ENCODE measurements around the gene TSC22D1. TPM values are rescaled to one million over a fixed set of nuclear protein-coding genes. Genes with fewer than 3 reads are reported as not detected.

The TSC22D1 gene
- total RNA-seq, 4 donors from 2014 or later = 60.0 to 78.8 (median 69.3) TPM

- H3K4me3 ChIP-seq (ENCODE audit: low read depth, poor library complexity, severe bottlenecking) = no peak overlapping the region
- 77 to 80% methylated on average over 7 of the region's 7 CpGs for WGBS, 2 donors
- no peak for TF ChIP-seq CTCF (IDR thresholded peaks at IDR 0.05)
- intact Hi-C loops (cut with DNase I; ENCODE audit: low total_unique reads) = no loop called here
- DNase-seq (ENCODE audit: low spot score in 2 of 2) = no peak
Observed at GRCh38 chr13:44386913-44387556, 189.1 kb downstream of the TSC22D1 start.

GRCh38 chr13:44385847-44386246 lies 190.3 kb downstream of the TSC22D1 start:
- intact Hi-C loops (cut with DNase I; ENCODE audit: low total_unique reads) = no loop called here
- TF ChIP-seq POLR2A (IDR thresholded peaks at IDR 0.05) (no peak), CTCF (IDR thresholded peaks at IDR 0.05) (no peak)
- no peak overlapping the region for H3K4me3 ChIP-seq (ENCODE audit: low read depth, poor library complexity, severe bottlenecking)
- no peak for DNase-seq (ENCODE audit: low spot score in 2 of 2)
- WGBS, 2 donors = 89 to 97% methylated on average over 6 of the region's 6 CpGs

- H3K4me3 ChIP-seq (ENCODE audit: low read depth, poor library complexity, severe bottlenecking) = no peak overlapping the region
- 93 to 98% methylated on average over 3 of the region's 3 CpGs for WGBS, 2 donors
- no peak for DNase-seq (ENCODE audit: low spot score in 2 of 2)
- intact Hi-C loops (cut with DNase I; ENCODE audit: low total_unique reads) = no loop called here
- TF ChIP-seq CTCF (IDR thresholded peaks at IDR 0.05) (no peak), POLR2A (IDR thresholded peaks at IDR 0.05) (no peak)
Observed at GRCh38 chr13:44385401-44385800, 190.7 kb downstream of the TSC22D1 start.

- TF ChIP-seq POLR2A (IDR thresholded peaks at IDR 0.05) (no peak), CTCF (IDR thresholded peaks at IDR 0.05) (no peak)
- WGBS, 2 donors = 92 to 100% methylated on average over 1 of the region's 1 CpG
- intact Hi-C loops (cut with DNase I; ENCODE audit: low total_unique reads) = no loop called here
- DNase-seq (ENCODE audit: low spot score in 2 of 2) = no peak
- H3K4me3 ChIP-seq (ENCODE audit: low read depth, poor library complexity, severe bottlenecking) = no peak overlapping the region
Observed at GRCh38 chr13:44384778-44385177, 191.4 kb downstream of the TSC22D1 start.

- intact Hi-C loops (cut with DNase I; ENCODE audit: low total_unique reads) = no loop called here
- TF ChIP-seq CTCF (IDR thresholded peaks at IDR 0.05) (no peak), POLR2A (IDR thresholded peaks at IDR 0.05) (no peak)
- 61 to 63% methylated on average over 5 of the region's 5 CpGs for WGBS, 2 donors
Observed at GRCh38 chr13:44383945-44384344, 192.2 kb downstream of the TSC22D1 start.

GRCh38 chr13:44382635-44383145 lies 193.4 kb downstream of the TSC22D1 start:
- DNase-seq (ENCODE audit: low spot score in 2 of 2) = no peak
- no peak for TF ChIP-seq CTCF (IDR thresholded peaks at IDR 0.05)
- no peak for TF ChIP-seq POLR2A (IDR thresholded peaks at IDR 0.05)
- 86 to 92% methylated on average over 5 of the region's 5 CpGs for WGBS, 2 donors
- H3K4me3 ChIP-seq (ENCODE audit: low read depth, poor library complexity, severe bottlenecking) = no peak overlapping the region
- intact Hi-C loops (cut with DNase I; ENCODE audit: low total_unique reads) = no loop called here

More at GRCh38 chr13:44383945-44384344, 192.2 kb downstream of the TSC22D1 start:
- no peak overlapping the region for H3K4me3 ChIP-seq (ENCODE audit: low read depth, poor library complexity, severe bottlenecking)
- no peak for DNase-seq (ENCODE audit: low spot score in 2 of 2)

Data from lower leg skin (tissue), 4 donors.